ENCODE data around the gene GCLC.
A peak's percentile ranks its signal among the peaks of the same experiment; 100 is the strongest.

Gene GCLC

GRCh38 chr6:53517021-53517420 lies 27.9 kb downstream of the GCLC start:
- DNase-seq (ENCODE audit: insufficient read length, low spot score) (no peak), FAIRE-seq (no peak)
- TF ChIP-seq PAX5 (IDR thresholded peaks at IDR 0.05; ENCODE audit: insufficient read depth, low read length, severe bottlenecking) (no peak), POU2F2 (IDR thresholded peaks at IDR 0.05; ENCODE audit: low read depth, low read length) (no peak), POLR2AphosphoS5 (IDR thresholded peaks at IDR 0.05; ENCODE audit: low read depth, low read length) (no peak), TAF1 (IDR thresholded peaks at IDR 0.05; ENCODE audit: low read depth, low read length) (no peak), POLR2A (IDR thresholded peaks at IDR 0.05; ENCODE audit: low read depth, low read length) (no peak), SPI1 (IDR thresholded peaks at IDR 0.05; ENCODE audit: low read depth, low read length) (no peak)

GRCh38 chr6:53514677-53515076 lies 30.2 kb downstream of the GCLC start:
- DNase-seq (ENCODE audit: insufficient read length, low spot score) (no peak), FAIRE-seq (no peak)
- no peak for TF ChIP-seq TAF1 (IDR thresholded peaks at IDR 0.05; ENCODE audit: low read depth, low read length)
- no peak for TF ChIP-seq SPI1 (IDR thresholded peaks at IDR 0.05; ENCODE audit: low read depth, low read length)
- no peak for TF ChIP-seq POLR2AphosphoS5 (IDR thresholded peaks at IDR 0.05; ENCODE audit: low read depth, low read length)
- TF ChIP-seq PAX5 (IDR thresholded peaks at IDR 0.05; ENCODE audit: insufficient read depth, low read length, severe bottlenecking), result no peak

GRCh38 chr6:53513519-53513966 lies 31.4 kb downstream of the GCLC start:
- DNase-seq (ENCODE audit: insufficient read length, low spot score), result no peak
- FAIRE-seq, result no peak

GRCh38 chr6:53513056-53513455 lies 31.8 kb downstream of the GCLC start:
- FAIRE-seq (no peak), DNase-seq (ENCODE audit: insufficient read length, low spot score) (no peak)
- TF ChIP-seq POLR2A (IDR thresholded peaks at IDR 0.05; ENCODE audit: low read depth, low read length) (no peak), PAX5 (IDR thresholded peaks at IDR 0.05; ENCODE audit: insufficient read depth, low read length, severe bottlenecking) (no peak), POLR2AphosphoS5 (IDR thresholded peaks at IDR 0.05; ENCODE audit: low read depth, low read length) (no peak), POU2F2 (IDR thresholded peaks at IDR 0.05; ENCODE audit: low read depth, low read length) (no peak), TAF1 (IDR thresholded peaks at IDR 0.05; ENCODE audit: low read depth, low read length) (no peak), SPI1 (IDR thresholded peaks at IDR 0.05; ENCODE audit: low read depth, low read length) (no peak)

More at GRCh38 chr6:53513519-53513966, 31.4 kb downstream of the GCLC start:
- TF ChIP-seq POLR2A (IDR thresholded peaks at IDR 0.05; ENCODE audit: low read depth, low read length), result no peak
- no peak for TF ChIP-seq PAX5 (IDR thresholded peaks at IDR 0.05; ENCODE audit: insufficient read depth, low read length, severe bottlenecking)
- no peak for TF ChIP-seq SPI1 (IDR thresholded peaks at IDR 0.05; ENCODE audit: low read depth, low read length)
- no peak for TF ChIP-seq POU2F2 (IDR thresholded peaks at IDR 0.05; ENCODE audit: low read depth, low read length)

- FAIRE-seq (no peak), DNase-seq (ENCODE audit: insufficient read length, low spot score) (no peak)
- TF ChIP-seq POLR2AphosphoS5 (IDR thresholded peaks at IDR 0.05; ENCODE audit: low read depth, low read length) (no peak), SPI1 (IDR thresholded peaks at IDR 0.05; ENCODE audit: low read depth, low read length) (no peak), POU2F2 (IDR thresholded peaks at IDR 0.05; ENCODE audit: low read depth, low read length) (no peak), PAX5 (IDR thresholded peaks at IDR 0.05; ENCODE audit: insufficient read depth, low read length, severe bottlenecking) (no peak), POLR2A (IDR thresholded peaks at IDR 0.05; ENCODE audit: low read depth, low read length) (no peak), TAF1 (IDR thresholded peaks at IDR 0.05; ENCODE audit: low read depth, low read length) (no peak)
Measured at GRCh38 chr6:53512626-53513025, 32.3 kb downstream of the GCLC start.

GRCh38 chr6:53510746-53511145 lies 34.2 kb downstream of the GCLC start:
- no peak for FAIRE-seq
- TF ChIP-seq POLR2A (IDR thresholded peaks at IDR 0.05; ENCODE audit: low read depth, low read length) (no peak), POLR2AphosphoS5 (IDR thresholded peaks at IDR 0.05; ENCODE audit: low read depth, low read length) (no peak), POU2F2 (IDR thresholded peaks at IDR 0.05; ENCODE audit: low read depth, low read length) (no peak)

GRCh38 chr6:53506872-53507271 lies 38.0 kb downstream of the GCLC start:
- FAIRE-seq (no peak), DNase-seq (ENCODE audit: insufficient read length, low spot score) (no peak)
- TF ChIP-seq POU2F2 (IDR thresholded peaks at IDR 0.05; ENCODE audit: low read depth, low read length) (no peak), POLR2AphosphoS5 (IDR thresholded peaks at IDR 0.05; ENCODE audit: low read depth, low read length) (no peak), SPI1 (IDR thresholded peaks at IDR 0.05; ENCODE audit: low read depth, low read length) (peak; percentile 56), POLR2A (IDR thresholded peaks at IDR 0.05; ENCODE audit: low read depth, low read length) (no peak)

More at GRCh38 chr6:53510746-53511145, 34.2 kb downstream of the GCLC start:
- no peak for DNase-seq (ENCODE audit: insufficient read length, low spot score)

GRCh38 chr6:53504512-53504911 lies 40.4 kb downstream of the GCLC start:
- DNase-seq (ENCODE audit: insufficient read length, low spot score) (no peak), FAIRE-seq (no peak)
- TF ChIP-seq SPI1 (IDR thresholded peaks at IDR 0.05; ENCODE audit: low read depth, low read length), result no peak
- TF ChIP-seq TAF1 (IDR thresholded peaks at IDR 0.05; ENCODE audit: low read depth, low read length), result no peak
- TF ChIP-seq POU2F2 (IDR thresholded peaks at IDR 0.05; ENCODE audit: low read depth, low read length), result no peak
- no peak for TF ChIP-seq POLR2AphosphoS5 (IDR thresholded peaks at IDR 0.05; ENCODE audit: low read depth, low read length)
- TF ChIP-seq PAX5 (IDR thresholded peaks at IDR 0.05; ENCODE audit: insufficient read depth, low read length, severe bottlenecking), result no peak
- TF ChIP-seq POLR2A (IDR thresholded peaks at IDR 0.05; ENCODE audit: low read depth, low read length), result no peak

GRCh38 chr6:53503060-53503459 lies 41.8 kb downstream of the GCLC start:
- no peak for TF ChIP-seq POLR2AphosphoS5 (IDR thresholded peaks at IDR 0.05; ENCODE audit: low read depth, low read length)
- TF ChIP-seq TAF1 (IDR thresholded peaks at IDR 0.05; ENCODE audit: low read depth, low read length), result no peak
- no peak for TF ChIP-seq POLR2A (IDR thresholded peaks at IDR 0.05; ENCODE audit: low read depth, low read length)
- no peak for TF ChIP-seq POU2F2 (IDR thresholded peaks at IDR 0.05; ENCODE audit: low read depth, low read length)
- TF ChIP-seq PAX5 (IDR thresholded peaks at IDR 0.05; ENCODE audit: insufficient read depth, low read length, severe bottlenecking), result no peak
- TF ChIP-seq SPI1 (IDR thresholded peaks at IDR 0.05; ENCODE audit: low read depth, low read length), result no peak
- FAIRE-seq (no peak), DNase-seq (ENCODE audit: insufficient read length, low spot score) (no peak)

GRCh38 chr6:53501432-53501831 lies 43.5 kb downstream of the GCLC start:
- TF ChIP-seq SPI1 (IDR thresholded peaks at IDR 0.05; ENCODE audit: low read depth, low read length) (no peak), POU2F2 (IDR thresholded peaks at IDR 0.05; ENCODE audit: low read depth, low read length) (no peak), TAF1 (IDR thresholded peaks at IDR 0.05; ENCODE audit: low read depth, low read length) (no peak), POLR2AphosphoS5 (IDR thresholded peaks at IDR 0.05; ENCODE audit: low read depth, low read length) (no peak), PAX5 (IDR thresholded peaks at IDR 0.05; ENCODE audit: insufficient read depth, low read length, severe bottlenecking) (no peak), POLR2A (IDR thresholded peaks at IDR 0.05; ENCODE audit: low read depth, low read length) (no peak)
- DNase-seq (ENCODE audit: insufficient read length, low spot score), result no peak
- FAIRE-seq, result no peak

Data from GM12891 (cell line).